Activated CD4-positive, alpha-beta memory T cell treated with anti-CD3 and anti-CD28 coated beads for 36 hours (primary cell): Measurements from ENCODE around the gene CLN5. TPM values are rescaled to one million over a fixed set of nuclear protein-coding genes. Genes with fewer than 3 reads are reported as not detected.
"Not testable (repeated sequence)": the region's sequence is repeated elsewhere in the genome, so short reads cannot be mapped to it uniquely, and the experiment has no call there.

ENCODE experiments used
- CTCF ChIA-PET: fragments of 350-600 bp; sonication (Branson Sonifier 250); formaldehyde crosslinking; loops from one replicate; lab custom pipeline; 2021; ENCODE audit warnings: antibody characterized with exemption, inconsistent platforms; lab: Charles Lee
- POLR2A ChIA-PET: fragments of 350-600 bp; sonication (Branson Sonifier 250); formaldehyde crosslinking; loops from one replicate; lab custom pipeline; 2021; ENCODE audit warnings: antibody characterized with exemption; lab: Charles Lee
- DNase-seq: peaks from one replicate; pipeline ENCODE4 v3.0.0-alpha.2; 2020
- H3K27ac Mint-ChIP-seq: one replicate; pipeline ENCODE4 v1.8.0; 2021; ENCODE audit warnings: mixed read lengths
- H3K27me3 Mint-ChIP-seq: one replicate; pipeline ENCODE4 v1.8.0; 2021; ENCODE audit warnings: mixed read lengths
- H3K36me3 Mint-ChIP-seq: one replicate; pipeline ENCODE4 v1.8.0; 2021; ENCODE audit warnings: mixed read lengths
- H3K4me1 Mint-ChIP-seq: one replicate; pipeline ENCODE4 v1.8.0; 2021; ENCODE audit warnings: low read depth, mixed read lengths
- H3K4me3 Mint-ChIP-seq: one replicate; pipeline ENCODE4 v1.8.0; 2021; ENCODE audit warnings: mild to moderate bottlenecking, mixed read lengths
- H3K9me3 Mint-ChIP-seq: one replicate; pipeline ENCODE4 v1.8.0; 2021; ENCODE audit warnings: mixed read lengths
- intact Hi-C: fragments of 100-400 bp; cut with micrococcal nuclease; formaldehyde crosslinking; loops from one replicate; pipeline ENCODE4 v1.15.1; 2023
- total RNA-seq, 2 experiments: library from RNA; stranded (reverse); gene quantifications; one replicate each; pipeline ENCODE4 v1.2.3, GENCODE V29; 2021

CLN5 gene
- total RNA-seq = 10 to 100 TPM; 12.4 to 14.0 TPM

DNA sequence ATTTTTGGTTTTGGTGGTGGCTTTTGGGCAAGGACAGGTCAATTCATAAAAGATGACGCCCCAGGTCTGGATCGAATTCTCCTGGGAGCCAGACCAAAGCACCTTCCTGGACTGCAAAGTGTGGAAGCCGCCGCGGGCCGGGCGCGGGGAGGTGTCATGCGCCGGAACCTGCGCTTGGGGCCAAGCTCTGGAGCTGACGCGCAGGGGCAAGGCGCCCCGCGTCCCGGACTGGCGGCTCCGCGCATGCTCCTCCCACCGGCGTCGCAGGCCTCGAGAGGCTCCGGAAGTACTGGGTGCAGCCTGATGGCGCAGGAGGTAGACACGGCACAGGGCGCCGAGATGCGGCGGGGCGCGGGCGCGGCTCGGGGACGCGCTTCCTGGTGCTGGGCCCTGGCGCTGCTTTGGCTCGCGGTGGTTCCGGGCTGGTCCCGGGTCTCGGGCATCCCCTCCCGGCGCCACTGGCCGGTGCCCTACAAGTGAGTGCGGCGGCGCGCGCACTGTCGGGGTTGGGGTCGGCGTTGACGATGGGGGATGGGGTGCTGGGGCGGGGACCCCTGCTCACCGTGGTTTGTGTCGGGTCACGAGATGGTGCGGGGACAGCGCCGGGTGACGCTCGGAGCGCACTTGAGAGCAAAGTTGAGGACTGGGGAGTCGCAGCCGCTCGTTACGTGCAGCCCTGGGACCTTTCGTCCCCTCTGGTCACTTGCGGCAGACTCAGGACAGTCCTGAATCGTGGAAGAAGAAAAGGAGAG is at the start of gene CLN5:
TSS of gene CLN5 (plus strand) at position 286 of the 752 bp plus-strand sequence. CDS start at position 304, 18 bp downstream.
- no peaks in the 10 kb centered on the region for H3K9me3 Mint-ChIP-seq
- intact Hi-C loops = loop anchor here (1.0 to 10.0 kb wide), 8 partner anchors 10 to 703 kb away; partner anchors contain the start of genes FBXL3, KCTD12, MYCBP2 and SLAIN1
- ChIA-PET CTCF (interaction anchor here (0.6 to 2.7 kb wide), 7 partner anchors 10 to 33 kb away, joined by 3 to 21 read pairs (median 5); no protein-coding TSS in a partner anchor), POLR2A (interaction anchor here (0.6 to 5.5 kb wide), 11 partner anchors 10 to 438 kb away, joined by 3 to 54 read pairs (median 5); partner anchors contain the start of genes FBXL3, KCTD12 and MYCBP2)
- peaks cover 1% of the 10 kb centered on the region for H3K27me3 Mint-ChIP-seq
- peak; percentile 97 for DNase-seq
- peak within 1 kb of the TSS; percentile 99 for H3K27ac Mint-ChIP-seq
- H3K36me3 Mint-ChIP-seq = peaks cover 19% of the 10 kb centered on the region
- peak within 1 kb of the TSS; percentile 94 for H3K4me3 Mint-ChIP-seq
- H3K4me1 Mint-ChIP-seq = peaks cover 41% of the 10 kb centered on the region

DNA sequence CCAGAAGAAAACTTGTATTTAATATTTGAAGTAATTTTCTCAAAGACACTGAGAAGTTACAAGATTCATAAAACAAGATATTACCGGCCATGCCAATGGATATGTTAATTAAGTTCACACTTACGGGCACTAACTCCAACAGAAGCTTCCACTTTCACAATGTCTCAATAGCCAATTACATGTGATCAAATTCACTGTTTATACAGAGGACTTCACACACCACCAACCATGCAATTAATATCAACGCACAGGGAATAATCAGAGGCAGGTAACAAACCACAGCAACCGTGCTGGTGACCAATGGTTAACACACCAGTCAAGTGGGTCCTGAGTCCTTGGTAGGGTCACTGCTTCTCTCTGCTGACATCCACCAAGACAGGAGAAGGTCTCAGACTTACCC is 49.5 kb upstream of the CLN5 start:
- ChIA-PET CTCF (no interaction called here), POLR2A (no interaction called here)
- intact Hi-C loops = no loop called here
- Mint-ChIP-seq H3K27ac (no peak overlapping the region), H3K4me3 (no peak overlapping the region), H3K36me3 (no peaks in the 10 kb centered on the region), H3K9me3 (no peaks in the 10 kb centered on the region), H3K4me1 (no peaks in the 10 kb centered on the region), H3K27me3 (no peaks in the 10 kb centered on the region)
- DNase-seq = no peak

DNA sequence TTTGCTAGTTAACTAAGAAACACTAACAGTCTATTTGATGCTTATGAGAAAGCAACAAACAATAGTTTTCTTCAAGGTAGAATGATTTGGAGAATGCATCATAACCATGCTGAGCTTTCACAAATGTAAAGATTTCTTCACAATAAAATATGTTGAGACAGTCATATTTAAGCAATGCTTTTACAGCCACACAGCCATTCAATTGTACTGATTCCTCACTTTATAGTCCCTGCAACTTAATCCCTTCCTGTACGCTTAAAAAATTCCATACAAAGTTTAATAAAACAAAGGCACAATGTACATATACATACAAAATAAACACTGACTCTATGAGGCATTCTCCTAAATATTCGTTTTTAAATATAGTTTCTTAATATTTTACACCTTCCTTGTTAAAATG is 48.2 kb upstream of the CLN5 start:
- H3K27ac Mint-ChIP-seq = no peak overlapping the region
- POLR2A ChIA-PET = no interaction called here
- no peak for DNase-seq
- H3K4me3 Mint-ChIP-seq = no peak overlapping the region
- peaks cover 1% of the 10 kb centered on the region for H3K27me3 Mint-ChIP-seq
- H3K36me3 Mint-ChIP-seq = no peaks in the 10 kb centered on the region
- no peaks in the 10 kb centered on the region for H3K4me1 Mint-ChIP-seq
- CTCF ChIA-PET = no interaction called here
- intact Hi-C loops = no loop called here
- no peaks in the 10 kb centered on the region for H3K9me3 Mint-ChIP-seq

DNA sequence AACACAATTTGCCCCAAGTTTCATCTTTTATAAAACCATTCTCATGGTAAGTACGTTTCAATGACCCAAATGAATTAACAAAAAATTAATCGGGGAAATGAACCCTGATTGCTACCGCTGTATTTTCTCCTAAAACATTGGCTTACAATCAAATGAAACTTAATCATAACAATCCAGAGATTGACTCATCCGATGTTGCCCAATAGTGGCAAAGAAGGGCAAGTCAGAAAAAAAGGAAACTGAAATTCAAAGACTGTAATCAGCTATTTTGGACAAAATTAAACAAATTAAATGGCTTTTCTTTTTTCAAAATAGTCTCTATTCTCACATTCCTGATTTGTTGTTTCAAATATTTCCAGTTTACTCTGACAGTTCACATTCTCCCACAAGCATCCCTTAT is 47.4 kb upstream of the CLN5 start:
- CTCF ChIA-PET = no interaction called here
- Mint-ChIP-seq H3K27me3 (peaks cover 1% of the 10 kb centered on the region), H3K4me3 (no peak overlapping the region), H3K36me3 (no peaks in the 10 kb centered on the region), H3K9me3 (no peaks in the 10 kb centered on the region), H3K27ac (no peak overlapping the region), H3K4me1 (no peaks in the 10 kb centered on the region)
- intact Hi-C loops = no loop called here
- DNase-seq = no peak
- POLR2A ChIA-PET = no interaction called here

DNA sequence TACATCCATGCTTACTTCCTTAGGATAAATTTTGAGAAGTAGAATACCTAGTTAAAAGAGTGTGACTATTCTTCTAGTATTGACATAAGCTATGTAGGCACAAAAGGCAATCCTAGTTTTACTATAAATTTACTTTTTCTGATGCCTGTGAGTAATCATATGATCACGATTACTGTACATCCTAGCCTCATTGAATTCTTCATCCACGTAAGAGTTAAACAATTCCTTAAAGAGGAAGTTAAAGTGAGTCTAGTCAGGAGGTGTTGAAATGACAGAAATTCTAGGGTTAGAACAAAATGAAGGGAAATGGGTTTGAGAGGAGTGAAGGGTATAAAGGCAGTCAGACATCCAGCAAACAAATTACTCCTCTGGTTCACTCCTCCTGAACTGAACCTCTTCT is 43.7 kb upstream of the CLN5 start, which contains the start of gene ACOD1:
TSS of gene ACOD1 (plus strand) at position 363 of the 400 bp plus-strand sequence. CDS start 48 bp downstream, outside the sequence.
- H3K9me3 Mint-ChIP-seq = no peaks in the 10 kb centered on the region
- ChIA-PET POLR2A (no interaction called here), CTCF (no interaction called here)
- no peaks in the 10 kb centered on the region for H3K36me3 Mint-ChIP-seq
- H3K4me3 Mint-ChIP-seq = no peak within 1 kb of the TSS
- DNase-seq = no peak
- peaks cover 11% of the 10 kb centered on the region for H3K27me3 Mint-ChIP-seq
- no peaks in the 10 kb centered on the region for H3K4me1 Mint-ChIP-seq
- H3K27ac Mint-ChIP-seq = no peak within 1 kb of the TSS
- intact Hi-C loops = no loop called here

DNA sequence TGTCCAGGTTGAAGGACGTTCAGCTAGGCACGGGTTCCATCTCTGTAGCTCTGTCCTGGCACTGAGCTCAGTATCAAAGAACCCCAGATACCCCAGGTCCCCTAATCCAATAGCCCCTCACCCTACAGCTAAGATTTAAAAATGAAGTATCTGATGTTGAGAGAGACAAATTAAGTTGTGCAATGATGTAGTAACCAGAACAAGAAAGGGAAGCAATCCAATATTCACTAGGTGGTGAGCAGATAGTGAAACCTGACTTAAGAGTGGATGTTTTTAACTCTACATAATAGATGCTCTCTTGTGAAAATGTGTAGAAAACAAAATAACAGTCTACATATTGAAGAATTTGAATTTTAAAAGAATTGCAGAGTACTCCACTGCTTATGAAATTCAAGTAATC is 41.8 kb upstream of the CLN5 start:
- CTCF ChIA-PET = no interaction called here
- Mint-ChIP-seq H3K9me3 (no peaks in the 10 kb centered on the region), H3K4me3 (no peak overlapping the region), H3K27ac (no peak overlapping the region), H3K4me1 (no peaks in the 10 kb centered on the region), H3K36me3 (no peaks in the 10 kb centered on the region), H3K27me3 (peaks cover 11% of the 10 kb centered on the region)
- intact Hi-C loops = no loop called here
- no peak for DNase-seq
- POLR2A ChIA-PET = no interaction called here

DNA sequence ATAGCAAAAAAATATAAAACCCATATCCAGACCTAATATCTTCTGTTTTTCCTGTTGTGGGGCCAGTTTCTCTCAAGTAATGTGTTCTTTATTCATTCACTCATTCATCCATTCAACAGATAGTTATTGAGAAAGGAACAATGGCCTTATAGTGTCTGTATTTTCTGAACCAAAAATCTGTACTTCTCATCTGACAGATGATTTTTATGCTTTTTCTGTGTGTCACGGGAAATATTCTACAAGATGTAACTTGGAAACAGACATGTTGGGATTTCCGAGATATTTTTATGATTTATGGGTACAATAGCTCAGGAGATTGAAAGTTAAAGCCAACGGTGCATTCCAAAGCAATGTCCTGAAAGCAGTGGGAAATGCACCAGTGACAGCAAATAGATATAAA is 37.9 kb upstream of the CLN5 start:
- peaks cover 4% of the 10 kb centered on the region for H3K9me3 Mint-ChIP-seq
- intact Hi-C loops = no loop called here
- H3K4me1 Mint-ChIP-seq = no peaks in the 10 kb centered on the region
- no peak for DNase-seq
- ChIA-PET POLR2A (no interaction called here), CTCF (no interaction called here)
- no peak overlapping the region for H3K27ac Mint-ChIP-seq
- H3K36me3 Mint-ChIP-seq = no peaks in the 10 kb centered on the region
- H3K4me3 Mint-ChIP-seq = no peak overlapping the region
- peaks cover 13% of the 10 kb centered on the region for H3K27me3 Mint-ChIP-seq

DNA sequence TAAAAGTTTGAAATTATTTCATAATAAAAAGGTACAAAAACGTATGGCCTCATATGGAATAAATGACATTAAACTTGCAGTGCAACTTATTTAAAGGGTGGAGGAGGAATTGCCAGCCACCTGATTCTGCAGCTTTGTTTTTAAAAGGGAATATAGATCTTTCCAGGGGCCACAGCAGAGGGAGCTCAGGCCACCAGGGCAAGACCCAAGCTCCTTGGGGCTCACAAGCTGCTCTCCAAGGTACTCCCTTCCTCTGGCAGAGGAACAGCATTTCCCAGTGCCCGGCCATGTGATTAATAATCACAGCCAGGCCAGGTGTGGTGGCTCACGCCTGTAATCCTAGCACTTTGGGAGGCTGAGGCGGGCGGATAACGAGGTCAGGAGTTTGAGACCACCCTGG is 37.3 kb upstream of the CLN5 start:
- CTCF ChIA-PET = no interaction called here
- Mint-ChIP-seq H3K27ac (no peak overlapping the region), H3K4me3 (no peak overlapping the region), H3K27me3 (peaks cover 13% of the 10 kb centered on the region), H3K9me3 (peaks cover 8% of the 10 kb centered on the region), H3K4me1 (no peaks in the 10 kb centered on the region), H3K36me3 (no peaks in the 10 kb centered on the region)
- DNase-seq = no peak
- intact Hi-C loops = no loop called here
- POLR2A ChIA-PET = no interaction called here

DNA sequence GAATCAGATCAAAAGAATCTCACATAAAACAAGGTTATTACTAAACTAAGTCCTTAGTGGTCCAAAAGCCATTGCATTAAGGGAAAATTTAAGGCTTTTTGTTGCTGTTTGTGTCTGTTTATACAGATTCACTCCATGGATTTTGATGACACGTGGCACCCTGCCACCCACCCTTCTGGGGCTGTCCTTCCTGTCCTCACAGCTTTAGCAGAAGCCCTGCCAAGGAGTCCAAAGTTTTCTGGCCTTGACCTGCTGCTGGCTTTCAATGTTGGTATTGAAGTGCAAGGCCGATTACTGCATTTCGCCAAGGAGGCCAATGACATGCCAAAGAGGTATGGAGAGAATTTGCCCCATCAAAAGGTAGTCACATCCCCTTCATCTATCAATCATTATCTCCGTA is 36.7 kb upstream of the CLN5 start:
- ChIA-PET CTCF (no interaction called here), POLR2A (no interaction called here)
- H3K4me1 Mint-ChIP-seq = no peaks in the 10 kb centered on the region
- peaks cover 13% of the 10 kb centered on the region for H3K27me3 Mint-ChIP-seq
- intact Hi-C loops = no loop called here
- H3K36me3 Mint-ChIP-seq = no peaks in the 10 kb centered on the region
- H3K9me3 Mint-ChIP-seq = peaks cover 15% of the 10 kb centered on the region
- no peak overlapping the region for H3K4me3 Mint-ChIP-seq
- DNase-seq = no peak
- no peak overlapping the region for H3K27ac Mint-ChIP-seq

DNA sequence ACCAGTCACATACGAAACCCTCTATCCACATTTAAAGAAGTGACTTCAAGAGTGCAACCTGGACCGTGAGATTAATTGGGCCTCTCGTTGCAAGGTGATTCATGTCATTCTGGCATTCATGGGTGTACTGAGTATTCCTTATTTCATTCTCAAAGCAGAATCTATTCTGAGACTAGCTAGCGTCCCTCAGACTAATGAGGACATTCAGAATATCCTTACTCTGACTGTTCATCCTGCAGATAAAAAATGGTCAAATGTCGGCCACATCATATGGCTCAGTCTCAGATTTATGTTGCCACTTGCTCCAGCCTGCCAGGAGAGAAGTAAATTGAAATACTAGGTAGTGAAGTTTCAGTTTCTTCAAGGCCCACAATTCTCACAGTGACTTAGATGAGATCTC is 36.2 kb upstream of the CLN5 start:
- Mint-ChIP-seq H3K4me1 (no peaks in the 10 kb centered on the region), H3K36me3 (no peaks in the 10 kb centered on the region), H3K4me3 (no peak overlapping the region), H3K27me3 (peaks cover 12% of the 10 kb centered on the region), H3K27ac (no peak overlapping the region), H3K9me3 (peaks cover 20% of the 10 kb centered on the region)
- ChIA-PET POLR2A (no interaction called here), CTCF (interaction anchor here (0.9 kb wide), 1 partner anchor 24 kb away, joined by 3 read pairs; no protein-coding TSS in a partner anchor)
- intact Hi-C loops = no loop called here
- DNase-seq = no peak

DNA sequence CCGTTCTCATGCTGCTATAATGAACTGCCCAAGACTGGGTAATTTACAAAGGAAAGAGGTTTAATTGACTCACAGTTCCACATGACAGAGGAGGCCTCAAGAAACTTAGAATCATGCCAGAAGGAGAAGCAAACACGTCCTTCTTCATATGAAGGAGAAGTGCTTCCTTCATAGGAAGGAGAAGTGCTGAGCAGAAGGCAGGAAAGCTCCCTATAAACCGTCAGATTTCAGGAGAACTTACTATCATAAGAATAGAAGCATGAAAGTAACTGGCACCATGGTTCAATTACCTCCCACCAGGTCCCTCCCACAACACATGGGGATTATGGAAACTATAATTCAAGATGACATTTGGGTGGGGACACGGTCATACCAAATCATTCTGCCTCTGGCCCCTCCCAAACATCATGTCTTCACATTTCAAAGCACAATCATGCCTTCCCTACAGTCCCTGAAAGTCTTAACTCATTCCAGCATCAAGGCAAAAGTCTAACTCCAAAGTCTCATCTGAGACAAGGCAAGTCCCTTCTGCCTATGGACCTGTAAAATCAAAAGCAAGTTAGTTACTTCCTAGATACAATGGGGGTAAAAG is 32.9 kb upstream of the CLN5 start:
- POLR2A ChIA-PET = no interaction called here
- Mint-ChIP-seq H3K4me3 (no peak overlapping the region), H3K27me3 (peaks cover 3% of the 10 kb centered on the region), H3K4me1 (no peaks in the 10 kb centered on the region), H3K9me3 (peaks cover 31% of the 10 kb centered on the region), H3K36me3 (no peaks in the 10 kb centered on the region), H3K27ac (no peak overlapping the region)
- intact Hi-C loops = no loop called here
- CTCF ChIA-PET = no interaction called here
- DNase-seq = no peak

DNA sequence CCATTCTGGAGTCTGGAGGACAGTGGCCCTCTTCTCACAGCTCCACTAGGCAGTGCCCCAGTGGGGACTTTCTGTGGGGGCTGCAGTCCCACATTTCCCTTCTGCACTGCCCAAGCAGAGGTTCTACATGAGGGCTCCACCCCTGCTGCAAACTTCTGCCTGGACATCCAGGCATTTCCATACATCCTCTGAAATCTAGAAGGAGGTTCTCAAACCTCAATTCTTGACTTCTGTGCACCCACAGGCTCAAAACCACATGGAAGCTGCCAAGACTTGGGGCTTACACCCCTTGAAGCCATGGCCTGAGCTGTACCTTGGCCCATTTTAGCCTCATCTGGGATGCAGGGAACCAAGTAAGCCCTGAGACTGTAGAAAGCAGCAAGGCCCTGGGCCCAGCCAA is 32.1 kb upstream of the CLN5 start:
- POLR2A ChIA-PET, H3K27ac Mint-ChIP-seq, H3K4me1 Mint-ChIP-seq: not testable (repeated sequence)

More for the DNA sequence above, 32.1 kb upstream of the CLN5 start:
- peaks cover 31% of the 10 kb centered on the region for H3K9me3 Mint-ChIP-seq
- CTCF ChIA-PET, H3K36me3 Mint-ChIP-seq, DNase-seq, intact Hi-C loops, H3K27me3 Mint-ChIP-seq, H3K4me3 Mint-ChIP-seq: not testable (repeated sequence)
